Frontal cortex (tissue), 4 donors: ENCODE measurements around the gene WWOX. TPM values are rescaled to one million over a fixed set of nuclear protein-coding genes. Genes with fewer than 3 reads are reported as not detected.

Experiments
- DNase-seq, 2 donors: peaks; one replicate each; pipeline ENCODE4 v3.0.0; 2012; ENCODE audit warnings: low spot score in 2 of 2
- FAIRE-seq: peaks from 2 replicates; lab custom pipeline; 2012; peaks lifted over from hg19 to GRCh38; lab: Jason Lieb, UNC
- total RNA-seq: library from RNA; depleted of rRNA; stranded (reverse); fragments of >200 nt; gene quantifications from one replicate; pipeline ENCODE4 v1.2.3, GENCODE V29; 2014
- donor health status: control.
- donor health status: control.
- donor health status: control.

WWOX gene
- total RNA-seq, 1 donor from 2014 or later = 17.1 TPM

DNA sequence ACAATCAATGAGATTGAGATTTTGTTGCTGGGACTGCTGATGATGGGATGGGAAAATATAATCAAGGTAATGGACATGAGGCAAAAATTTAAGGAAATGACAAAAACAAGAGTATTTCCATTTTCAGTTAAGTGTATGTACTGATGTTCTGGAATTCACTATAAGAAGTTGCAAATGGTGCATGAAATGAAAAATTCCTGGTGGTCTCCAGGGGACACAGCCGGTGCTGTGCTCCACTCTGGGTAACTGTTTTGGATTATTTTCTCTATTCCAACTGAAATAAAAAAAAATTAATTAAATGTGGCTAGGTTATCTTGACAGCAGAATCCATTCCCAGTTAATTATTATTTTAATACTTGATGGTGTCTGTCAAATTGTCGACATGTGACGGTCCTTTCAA, 305.6 kb downstream of the WWOX start:
- no peak for FAIRE-seq
- DNase-seq = no peak

- DNase-seq = no peak
- no peak for FAIRE-seq
Observed at GRCh38 chr16:78405833-78406232, 306.4 kb downstream of the WWOX start.

DNA sequence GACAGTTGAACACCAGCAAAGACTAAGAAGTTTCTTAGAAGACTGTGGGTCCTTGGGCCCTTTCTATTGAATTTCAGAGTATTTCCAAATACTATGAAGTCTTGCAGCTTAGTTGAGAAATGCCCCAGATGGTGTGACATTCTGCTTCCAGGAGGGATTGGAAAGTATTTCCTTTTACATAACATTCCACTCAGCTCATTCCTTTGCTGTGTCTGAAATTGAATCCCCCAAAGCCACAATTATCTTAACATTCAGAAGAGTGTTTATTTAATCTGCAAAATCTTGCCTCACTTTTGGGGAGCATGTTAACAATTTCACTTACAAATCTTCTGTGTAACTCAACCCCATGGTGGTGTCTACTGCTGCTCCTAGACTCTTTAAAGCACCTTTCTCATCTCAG, 307.7 kb downstream of the WWOX start:
- FAIRE-seq (no peak), DNase-seq (no peak)

DNA sequence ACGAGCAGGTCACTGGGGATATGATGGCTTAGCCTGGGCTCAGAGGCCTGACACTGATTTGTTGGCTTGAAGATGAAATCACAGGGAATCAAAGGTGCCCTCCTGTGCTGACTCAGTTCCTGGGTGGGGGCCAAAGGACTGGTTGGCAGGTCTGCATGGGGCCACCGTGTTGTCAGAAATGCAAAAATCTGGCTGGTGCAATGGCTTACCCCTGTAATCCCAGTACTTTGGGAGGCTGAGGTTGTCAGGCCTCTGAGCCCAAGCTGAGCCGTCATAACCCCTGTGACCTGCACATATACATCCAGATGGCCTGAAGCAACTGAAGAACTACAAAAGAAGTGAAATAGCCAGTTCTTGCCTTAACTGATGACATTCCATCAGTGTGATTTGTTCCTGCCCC, 314.2 kb downstream of the WWOX start:
- DNase-seq (no peak), FAIRE-seq (no peak)

- FAIRE-seq (no peak), DNase-seq (no peak)
Observed at GRCh38 chr16:78415013-78415412, 315.6 kb downstream of the WWOX start.

- no peak for FAIRE-seq
- DNase-seq = no peak
Observed at GRCh38 chr16:78415669-78416068, 316.2 kb downstream of the WWOX start.

GRCh38 chr16:78416400-78416799, 316.9 kb downstream of the WWOX start:
- FAIRE-seq = no peak

GRCh38 chr16:78421181-78421708, 321.8 kb downstream of the WWOX start:
- DNase-seq = no peak
- no peak for FAIRE-seq

More at GRCh38 chr16:78416400-78416799, 316.9 kb downstream of the WWOX start:
- DNase-seq = no peak

- FAIRE-seq (no peak), DNase-seq (no peak)
Observed at GRCh38 chr16:78425281-78425680, 325.8 kb downstream of the WWOX start.

GRCh38 chr16:78425891-78426510, 326.5 kb downstream of the WWOX start:
- no peak for FAIRE-seq
- DNase-seq = no peak

DNA sequence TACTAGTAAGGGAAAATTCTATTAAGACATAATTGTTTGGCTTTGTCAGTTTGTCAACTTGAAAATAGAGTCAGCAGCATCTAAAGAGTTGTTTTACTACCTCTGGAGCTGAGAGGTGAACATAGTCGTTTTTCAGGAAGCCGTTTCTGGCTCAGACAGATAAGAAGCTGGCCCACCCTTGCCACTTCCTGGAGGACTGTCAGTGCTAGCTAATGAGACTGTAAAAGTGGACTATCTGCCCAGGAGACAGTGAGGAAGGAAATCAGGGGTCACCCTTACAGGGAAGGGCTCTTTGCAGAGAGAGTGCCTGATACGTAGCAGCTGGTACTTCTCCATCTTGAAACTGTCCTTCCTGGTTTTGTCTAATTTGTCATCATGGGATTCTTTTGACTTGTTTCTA, 328.7 kb downstream of the WWOX start:
- no peak for DNase-seq
- no peak for FAIRE-seq

DNA sequence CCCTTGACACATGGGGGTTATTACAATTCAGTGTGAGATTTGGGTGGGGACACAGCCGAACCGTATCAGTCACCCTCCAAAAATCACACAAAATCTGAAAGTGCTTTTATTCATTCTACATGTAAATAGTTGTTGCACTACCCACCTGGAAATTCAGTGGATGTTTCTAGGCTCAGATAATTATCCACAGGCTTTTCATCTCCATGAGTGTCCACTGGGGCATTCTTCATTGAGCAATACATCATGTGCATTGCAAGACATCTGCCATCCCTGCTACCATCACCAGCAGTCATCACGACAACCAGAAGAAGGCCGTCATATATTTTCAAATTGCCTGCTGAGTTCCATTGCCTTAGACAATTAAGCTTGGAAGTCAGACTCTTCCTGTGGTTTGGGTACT, 330.8 kb downstream of the WWOX start:
- DNase-seq (no peak), FAIRE-seq (no peak)

- FAIRE-seq (no peak), DNase-seq (no peak)
Observed at GRCh38 chr16:78431004-78431670, 331.7 kb downstream of the WWOX start.

DNA sequence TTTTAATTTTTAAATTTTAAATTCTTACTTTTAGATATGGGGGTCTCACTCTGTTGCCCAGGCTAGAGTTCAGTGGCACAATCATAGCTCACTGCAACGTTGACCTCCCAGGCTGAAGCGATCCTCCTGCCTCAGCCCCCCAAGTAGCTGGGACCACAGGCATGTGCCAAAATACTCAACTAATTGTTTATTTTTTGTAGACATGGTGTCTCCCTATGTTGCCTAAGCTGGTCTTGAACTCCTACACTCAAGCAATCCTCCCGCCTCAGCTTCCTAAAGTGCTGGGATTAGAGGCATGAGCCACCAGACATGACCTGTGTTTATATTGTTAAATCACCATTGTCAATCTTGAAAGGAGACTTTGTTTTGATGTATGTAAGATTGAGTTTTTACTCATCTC, 332.2 kb downstream of the WWOX start:
- no peak for FAIRE-seq
- DNase-seq = no peak

DNA sequence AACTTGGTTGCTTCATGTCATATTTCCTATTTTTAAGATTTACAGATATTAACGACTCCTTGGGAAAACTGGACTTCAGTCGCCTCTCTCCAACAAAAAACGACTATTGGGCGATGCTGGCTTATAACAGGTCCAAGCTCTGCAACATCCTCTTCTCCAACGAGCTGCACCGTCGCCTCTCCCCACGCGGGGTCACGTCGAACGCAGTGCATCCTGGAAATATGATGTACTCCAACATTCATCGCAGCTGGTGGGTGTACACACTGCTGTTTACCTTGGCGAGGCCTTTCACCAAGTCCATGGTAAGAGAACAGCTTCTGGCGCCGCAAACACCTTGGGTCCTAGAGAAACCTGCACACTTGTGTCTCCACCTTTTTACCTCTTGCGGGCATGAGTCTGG, 333.0 kb downstream of the WWOX start:
- FAIRE-seq = no peak

GRCh38 chr16:78433116-78433515, 333.7 kb downstream of the WWOX start:
- DNase-seq = no peak
- no peak for FAIRE-seq

More for the DNA sequence above, 333.0 kb downstream of the WWOX start:
- no peak for DNase-seq

GRCh38 chr16:78434401-78434800, 334.9 kb downstream of the WWOX start:
- no peak for DNase-seq
- FAIRE-seq = no peak

GRCh38 chr16:78435260-78435659, 335.8 kb downstream of the WWOX start:
- no peak for FAIRE-seq
- no peak for DNase-seq

DNA sequence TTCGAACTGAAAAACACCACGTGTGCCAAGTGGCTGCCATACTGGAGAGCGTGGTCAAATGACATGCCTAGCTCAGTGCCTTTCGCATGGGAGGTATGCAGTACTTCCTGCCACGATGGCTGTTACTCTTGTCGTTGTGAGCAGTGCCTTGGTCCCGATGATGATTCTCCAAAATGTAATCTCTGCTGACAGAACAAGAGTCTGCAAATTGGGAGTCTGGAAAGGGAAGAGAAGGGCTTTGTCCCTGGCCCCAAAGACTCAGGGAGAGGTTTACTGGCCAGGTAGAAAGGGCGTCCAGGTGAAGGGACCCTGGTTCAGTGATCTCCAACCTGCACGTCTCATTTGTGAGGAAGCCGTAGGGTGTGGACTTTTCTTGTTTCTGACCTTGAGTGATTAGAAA, 336.6 kb downstream of the WWOX start:
- no peak for FAIRE-seq
- DNase-seq = no peak

DNA sequence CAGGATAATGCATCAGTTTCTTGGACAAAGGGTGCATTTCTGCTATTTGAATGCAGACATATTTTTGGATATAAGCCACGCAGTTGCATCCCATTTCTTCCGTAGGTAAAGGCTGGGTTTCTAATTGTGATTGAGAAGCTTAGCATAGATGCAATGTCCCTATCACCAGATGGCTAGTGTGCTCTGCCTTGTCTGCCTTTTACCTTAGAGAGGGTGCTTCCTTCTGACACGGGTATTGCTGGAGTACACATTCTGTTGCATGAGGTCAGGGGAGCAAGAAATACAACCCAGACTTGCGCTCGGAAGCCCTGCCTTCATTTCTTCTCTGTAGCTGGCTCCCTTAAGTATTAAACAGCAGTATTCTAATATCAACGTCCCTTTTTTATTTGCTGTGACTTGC, 337.4 kb downstream of the WWOX start:
- no peak for DNase-seq
- FAIRE-seq = no peak

DNA sequence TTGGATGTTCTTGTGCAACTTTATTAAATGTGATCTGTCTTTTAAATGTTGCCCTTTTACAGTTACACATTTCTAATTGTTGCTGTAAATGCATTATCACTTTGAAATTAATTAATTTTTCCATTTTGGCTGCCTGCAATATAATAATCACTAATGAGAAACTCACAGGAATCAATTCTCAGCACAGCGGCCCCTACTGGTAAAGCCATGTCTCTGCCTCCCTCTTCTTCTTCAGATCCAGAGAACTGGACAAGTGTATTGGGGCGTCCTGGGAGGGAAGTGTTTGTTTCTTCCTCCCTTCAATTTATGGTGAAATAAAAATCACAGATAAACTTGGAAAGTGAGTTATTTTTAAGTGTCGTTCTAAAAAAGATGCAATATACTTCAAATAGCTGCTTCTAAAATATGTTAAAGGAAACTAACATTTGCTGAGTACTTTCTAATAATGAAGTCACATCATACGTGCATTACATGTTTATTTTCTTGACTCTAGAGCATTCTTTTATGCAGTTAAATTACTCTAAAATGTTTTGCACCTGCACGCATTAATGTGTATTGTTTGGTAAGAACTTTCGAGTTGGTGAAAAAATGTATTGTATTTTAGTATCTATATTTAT, 338.0 kb downstream of the WWOX start:
- DNase-seq (peak; percentile 14 to 39), FAIRE-seq (no peak)
